Limb (tissue), 2 donors: ENCODE results near the gene C2.
"Not testable (repeated sequence)": the region's sequence is repeated elsewhere in the genome, so short reads cannot be mapped to it uniquely, and the experiment has no call there.

Source experiments
- DNase-seq, 2 donors: peaks; one replicate each; pipeline ENCODE4 v3.0.0-alpha.2; 2016; ENCODE audit errors: extremely low spot score in 2 of 2

Gene C2

GRCh38 chr6:31976065-31976464 is 48.5 kb downstream of the C2 start:
- not testable (repeated sequence) for DNase-seq

GRCh38 chr6:31977816-31978431 is 50.4 kb downstream of the C2 start:
- DNase-seq: no peak

- no peak for DNase-seq
These were observed 51.3 kb downstream of the C2 start for GRCh38 chr6:31978831-31979230.

- no peak for DNase-seq
These were observed 51.9 kb downstream of the C2 start for GRCh38 chr6:31979238-31979898.

- not testable (repeated sequence) for DNase-seq
These were observed 52.8 kb downstream of the C2 start for GRCh38 chr6:31980195-31980876.

GRCh38 chr6:31980998-31981397 is 53.5 kb downstream of the C2 start:
- not testable (repeated sequence) for DNase-seq

GRCh38 chr6:31981744-31982143 is 54.2 kb downstream of the C2 start, which contains the start of gene C4A:
C4A (plus strand) TSS chr6:31982057; CDS start chr6:31982108, 51 bp downstream.
- DNase-seq: not testable (repeated sequence)

- not testable (repeated sequence) for DNase-seq
These were observed 61.8 kb downstream of the C2 start for GRCh38 chr6:31989363-31989762.

- DNase-seq: not testable (repeated sequence)
These were observed 66.9 kb downstream of the C2 start for GRCh38 chr6:31994421-31994820.
